ENCODE data around the gene FRAS1.
"Not testable (repeated sequence)": the region's sequence is repeated elsewhere in the genome, so short reads cannot be mapped to it uniquely, and the experiment has no call there.

Gene FRAS1

GRCh38 chr4:78190595-78190994 lies 133.5 kb downstream of the FRAS1 start:
- H3K9me3 ChIP-seq (ENCODE audit: control insufficient read depth, low read length) = peaks cover 7% of the 10 kb centered on the region
- no peak overlapping the region for H3K4me3 ChIP-seq (ENCODE audit: low read length)
- H3K4me1 ChIP-seq (ENCODE audit: control insufficient read depth, insufficient read depth, low read length) = peaks cover 6% of the 10 kb centered on the region
- H3K9ac ChIP-seq (ENCODE audit: low read length) = no peak overlapping the region
- no peak for DNase-seq (ENCODE audit: low read depth)
- H3K27me3 ChIP-seq (replicated peaks; ENCODE audit: control insufficient read depth, insufficient read depth, low read length) = no peaks in the 10 kb centered on the region
- H3K36me3 ChIP-seq (ENCODE audit: control insufficient read depth, insufficient read depth, low read length, severe bottlenecking) = no peaks in the 10 kb centered on the region

- DNase-seq (ENCODE audit: low read depth) = no peak
- H3K4me3 ChIP-seq (ENCODE audit: low read length) = no peak overlapping the region
- no peaks in the 10 kb centered on the region for H3K36me3 ChIP-seq (ENCODE audit: control insufficient read depth, insufficient read depth, low read length, severe bottlenecking)
- no peaks in the 10 kb centered on the region for H3K4me1 ChIP-seq (ENCODE audit: control insufficient read depth, insufficient read depth, low read length)
- no peak overlapping the region for H3K9ac ChIP-seq (ENCODE audit: low read length)
- no peaks in the 10 kb centered on the region for H3K27me3 ChIP-seq (replicated peaks; ENCODE audit: control insufficient read depth, insufficient read depth, low read length)
- peaks cover 8% of the 10 kb centered on the region for H3K9me3 ChIP-seq (ENCODE audit: control insufficient read depth, low read length)
Measured at GRCh38 chr4:78197947-78198346, 140.8 kb downstream of the FRAS1 start.

- no peak for DNase-seq (ENCODE audit: low read depth)
- Histone ChIP-seq H3K36me3 (ENCODE audit: control insufficient read depth, insufficient read depth, low read length, severe bottlenecking) (no peaks in the 10 kb centered on the region), H3K4me1 (ENCODE audit: control insufficient read depth, insufficient read depth, low read length) (no peaks in the 10 kb centered on the region), H3K27me3 (replicated peaks; ENCODE audit: control insufficient read depth, insufficient read depth, low read length) (no peaks in the 10 kb centered on the region), H3K9me3 (ENCODE audit: control insufficient read depth, low read length) (peaks cover 4% of the 10 kb centered on the region), H3K4me3 (ENCODE audit: low read length) (no peak overlapping the region), H3K9ac (ENCODE audit: low read length) (no peak overlapping the region)
Measured at GRCh38 chr4:78199984-78200383, 142.9 kb downstream of the FRAS1 start.

GRCh38 chr4:78200949-78201348 lies 143.8 kb downstream of the FRAS1 start:
- DNase-seq (ENCODE audit: low read depth) = no peak
- H3K4me3 ChIP-seq (ENCODE audit: low read length) = no peak overlapping the region
- H3K27me3 ChIP-seq (replicated peaks; ENCODE audit: control insufficient read depth, insufficient read depth, low read length) = no peaks in the 10 kb centered on the region
- H3K9me3 ChIP-seq (ENCODE audit: control insufficient read depth, low read length) = no peaks in the 10 kb centered on the region
- no peaks in the 10 kb centered on the region for H3K36me3 ChIP-seq (ENCODE audit: control insufficient read depth, insufficient read depth, low read length, severe bottlenecking)
- H3K4me1 ChIP-seq (ENCODE audit: control insufficient read depth, insufficient read depth, low read length) = no peaks in the 10 kb centered on the region
- no peak overlapping the region for H3K9ac ChIP-seq (ENCODE audit: low read length)

- H3K9me3 ChIP-seq (ENCODE audit: control insufficient read depth, low read length) = no peaks in the 10 kb centered on the region
- H3K27me3 ChIP-seq (replicated peaks; ENCODE audit: control insufficient read depth, insufficient read depth, low read length) = no peaks in the 10 kb centered on the region
- H3K36me3 ChIP-seq (ENCODE audit: control insufficient read depth, insufficient read depth, low read length, severe bottlenecking) = no peaks in the 10 kb centered on the region
- H3K9ac ChIP-seq (ENCODE audit: low read length) = no peak overlapping the region
- no peak for DNase-seq (ENCODE audit: low read depth)
- no peaks in the 10 kb centered on the region for H3K4me1 ChIP-seq (ENCODE audit: control insufficient read depth, insufficient read depth, low read length)
- H3K4me3 ChIP-seq (ENCODE audit: low read length) = no peak overlapping the region
Measured at GRCh38 chr4:78204176-78204575, 147.1 kb downstream of the FRAS1 start.

- Histone ChIP-seq H3K4me3 (ENCODE audit: low read length) (no peak overlapping the region), H3K9ac (ENCODE audit: low read length) (no peak overlapping the region), H3K36me3 (ENCODE audit: control insufficient read depth, insufficient read depth, low read length, severe bottlenecking) (no peaks in the 10 kb centered on the region), H3K9me3 (ENCODE audit: control insufficient read depth, low read length) (no peaks in the 10 kb centered on the region), H3K27me3 (replicated peaks; ENCODE audit: control insufficient read depth, insufficient read depth, low read length) (no peaks in the 10 kb centered on the region), H3K4me1 (ENCODE audit: control insufficient read depth, insufficient read depth, low read length) (no peaks in the 10 kb centered on the region)
- DNase-seq (ENCODE audit: low read depth) = no peak
Measured at GRCh38 chr4:78205591-78205990, 148.5 kb downstream of the FRAS1 start.

GRCh38 chr4:78207541-78207940 lies 150.4 kb downstream of the FRAS1 start:
- Histone ChIP-seq H3K9ac (ENCODE audit: low read length) (no peak overlapping the region), H3K4me1 (ENCODE audit: control insufficient read depth, insufficient read depth, low read length) (peaks cover 5% of the 10 kb centered on the region), H3K36me3 (ENCODE audit: control insufficient read depth, insufficient read depth, low read length, severe bottlenecking) (no peaks in the 10 kb centered on the region), H3K4me3 (ENCODE audit: low read length) (no peak overlapping the region), H3K9me3 (ENCODE audit: control insufficient read depth, low read length) (no peaks in the 10 kb centered on the region), H3K27me3 (replicated peaks; ENCODE audit: control insufficient read depth, insufficient read depth, low read length) (no peaks in the 10 kb centered on the region)
- no peak for DNase-seq (ENCODE audit: low read depth)

GRCh38 chr4:78207951-78208350 lies 150.8 kb downstream of the FRAS1 start:
- Histone ChIP-seq H3K9me3 (ENCODE audit: control insufficient read depth, low read length) (no peaks in the 10 kb centered on the region), H3K4me3 (ENCODE audit: low read length) (no peak overlapping the region), H3K9ac (ENCODE audit: low read length) (no peak overlapping the region), H3K36me3 (ENCODE audit: control insufficient read depth, insufficient read depth, low read length, severe bottlenecking) (no peaks in the 10 kb centered on the region), H3K4me1 (ENCODE audit: control insufficient read depth, insufficient read depth, low read length) (peaks cover 5% of the 10 kb centered on the region), H3K27me3 (replicated peaks; ENCODE audit: control insufficient read depth, insufficient read depth, low read length) (no peaks in the 10 kb centered on the region)
- no peak for DNase-seq (ENCODE audit: low read depth)

- H3K9ac ChIP-seq (ENCODE audit: low read length); H3K4me1 ChIP-seq (ENCODE audit: control insufficient read depth, insufficient read depth, low read length): not testable (repeated sequence)
Measured at GRCh38 chr4:78208896-78209295, 151.8 kb downstream of the FRAS1 start.

GRCh38 chr4:78210694-78211410 lies 153.7 kb downstream of the FRAS1 start:
- peaks cover 5% of the 10 kb centered on the region for H3K4me1 ChIP-seq (ENCODE audit: control insufficient read depth, insufficient read depth, low read length)
- no peaks in the 10 kb centered on the region for H3K27me3 ChIP-seq (replicated peaks; ENCODE audit: control insufficient read depth, insufficient read depth, low read length)
- H3K4me3 ChIP-seq (ENCODE audit: low read length) = no peak overlapping the region
- DNase-seq (ENCODE audit: low read depth) = no peak
- no peaks in the 10 kb centered on the region for H3K36me3 ChIP-seq (ENCODE audit: control insufficient read depth, insufficient read depth, low read length, severe bottlenecking)
- no peaks in the 10 kb centered on the region for H3K9me3 ChIP-seq (ENCODE audit: control insufficient read depth, low read length)
- no peak overlapping the region for H3K9ac ChIP-seq (ENCODE audit: low read length)

More at GRCh38 chr4:78208896-78209295, 151.8 kb downstream of the FRAS1 start:
- DNase-seq (ENCODE audit: low read depth); H3K27me3 ChIP-seq (replicated peaks; ENCODE audit: control insufficient read depth, insufficient read depth, low read length); H3K4me3 ChIP-seq (ENCODE audit: low read length); H3K9me3 ChIP-seq (ENCODE audit: control insufficient read depth, low read length); H3K36me3 ChIP-seq (ENCODE audit: control insufficient read depth, insufficient read depth, low read length, severe bottlenecking): not testable (repeated sequence)

GRCh38 chr4:78213218-78213617 lies 156.1 kb downstream of the FRAS1 start:
- H3K9me3 ChIP-seq (ENCODE audit: control insufficient read depth, low read length) = no peaks in the 10 kb centered on the region
- no peak overlapping the region for H3K9ac ChIP-seq (ENCODE audit: low read length)
- H3K27me3 ChIP-seq (replicated peaks; ENCODE audit: control insufficient read depth, insufficient read depth, low read length) = no peaks in the 10 kb centered on the region

GRCh38 chr4:78214078-78214477 lies 157.0 kb downstream of the FRAS1 start:
- no peak for DNase-seq (ENCODE audit: low read depth)
- Histone ChIP-seq H3K4me1 (ENCODE audit: control insufficient read depth, insufficient read depth, low read length) (peaks cover 5% of the 10 kb centered on the region), H3K4me3 (ENCODE audit: low read length) (no peak overlapping the region), H3K9me3 (ENCODE audit: control insufficient read depth, low read length) (no peaks in the 10 kb centered on the region), H3K36me3 (ENCODE audit: control insufficient read depth, insufficient read depth, low read length, severe bottlenecking) (no peaks in the 10 kb centered on the region), H3K27me3 (replicated peaks; ENCODE audit: control insufficient read depth, insufficient read depth, low read length) (no peaks in the 10 kb centered on the region), H3K9ac (ENCODE audit: low read length) (no peak overlapping the region)

More at GRCh38 chr4:78213218-78213617, 156.1 kb downstream of the FRAS1 start:
- Histone ChIP-seq H3K36me3 (ENCODE audit: control insufficient read depth, insufficient read depth, low read length, severe bottlenecking) (no peaks in the 10 kb centered on the region), H3K4me1 (ENCODE audit: control insufficient read depth, insufficient read depth, low read length) (peaks cover 5% of the 10 kb centered on the region), H3K4me3 (ENCODE audit: low read length) (no peak overlapping the region)
- DNase-seq (ENCODE audit: low read depth) = no peak

Measured in adipocyte (in vitro differentiated cells).